ENCODE measurements around the gene MAST2.

DNA sequence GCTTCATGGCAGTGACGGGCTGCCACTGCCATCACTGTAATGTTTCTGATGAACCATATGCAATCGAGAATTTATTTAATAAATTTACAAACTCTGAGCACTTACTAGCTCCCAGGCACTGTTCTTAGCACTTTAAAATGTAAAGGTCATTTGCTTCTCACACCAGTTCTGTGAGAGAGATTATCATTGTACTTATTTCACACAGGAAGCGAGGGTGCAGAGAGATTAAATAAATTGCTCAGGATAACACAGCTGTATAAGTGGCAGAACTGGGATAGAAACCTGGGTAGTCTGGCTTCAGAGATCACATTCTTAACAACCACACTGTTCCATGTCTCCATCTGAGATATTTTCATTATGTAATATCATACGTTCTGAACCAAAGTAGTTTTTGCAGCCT lies 119.9 kb downstream of the MAST2 start:
- TF ChIP-seq, protein P1, sequence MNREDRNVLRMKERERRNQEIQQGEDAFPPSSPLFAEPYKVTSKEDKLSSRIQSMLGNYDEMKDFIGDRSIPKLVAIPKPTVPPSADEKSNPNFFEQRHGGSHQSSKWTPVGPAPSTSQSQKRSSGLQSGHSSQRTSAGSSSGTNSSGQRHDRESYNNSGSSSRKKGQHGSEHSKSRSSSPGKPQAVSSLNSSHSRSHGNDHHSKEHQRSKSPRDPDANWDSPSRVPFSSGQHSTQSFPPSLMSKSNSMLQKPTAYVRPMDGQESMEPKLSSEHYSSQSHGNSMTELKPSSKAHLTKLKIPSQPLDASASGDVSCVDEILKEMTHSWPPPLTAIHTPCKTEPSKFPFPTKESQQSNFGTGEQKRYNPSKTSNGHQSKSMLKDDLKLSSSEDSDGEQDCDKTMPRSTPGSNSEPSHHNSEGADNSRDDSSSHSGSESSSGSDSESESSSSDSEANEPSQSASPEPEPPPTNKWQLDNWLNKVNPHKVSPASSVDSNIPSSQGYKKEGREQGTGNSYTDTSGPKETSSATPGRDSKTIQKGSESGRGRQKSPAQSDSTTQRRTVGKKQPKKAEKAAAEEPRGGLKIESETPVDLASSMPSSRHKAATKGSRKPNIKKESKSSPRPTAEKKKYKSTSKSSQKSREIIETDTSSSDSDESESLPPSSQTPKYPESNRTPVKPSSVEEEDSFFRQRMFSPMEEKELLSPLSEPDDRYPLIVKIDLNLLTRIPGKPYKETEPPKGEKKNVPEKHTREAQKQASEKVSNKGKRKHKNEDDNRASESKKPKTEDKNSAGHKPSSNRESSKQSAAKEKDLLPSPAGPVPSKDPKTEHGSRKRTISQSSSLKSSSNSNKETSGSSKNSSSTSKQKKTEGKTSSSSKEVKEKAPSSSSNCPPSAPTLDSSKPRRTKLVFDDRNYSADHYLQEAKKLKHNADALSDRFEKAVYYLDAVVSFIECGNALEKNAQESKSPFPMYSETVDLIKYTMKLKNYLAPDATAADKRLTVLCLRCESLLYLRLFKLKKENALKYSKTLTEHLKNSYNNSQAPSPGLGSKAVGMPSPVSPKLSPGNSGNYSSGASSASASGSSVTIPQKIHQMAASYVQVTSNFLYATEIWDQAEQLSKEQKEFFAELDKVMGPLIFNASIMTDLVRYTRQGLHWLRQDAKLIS (CRISPR knock-in tag; IDR thresholded peaks at IDR 0.05) = no peak
- TF ChIP-seq, protein P2, sequence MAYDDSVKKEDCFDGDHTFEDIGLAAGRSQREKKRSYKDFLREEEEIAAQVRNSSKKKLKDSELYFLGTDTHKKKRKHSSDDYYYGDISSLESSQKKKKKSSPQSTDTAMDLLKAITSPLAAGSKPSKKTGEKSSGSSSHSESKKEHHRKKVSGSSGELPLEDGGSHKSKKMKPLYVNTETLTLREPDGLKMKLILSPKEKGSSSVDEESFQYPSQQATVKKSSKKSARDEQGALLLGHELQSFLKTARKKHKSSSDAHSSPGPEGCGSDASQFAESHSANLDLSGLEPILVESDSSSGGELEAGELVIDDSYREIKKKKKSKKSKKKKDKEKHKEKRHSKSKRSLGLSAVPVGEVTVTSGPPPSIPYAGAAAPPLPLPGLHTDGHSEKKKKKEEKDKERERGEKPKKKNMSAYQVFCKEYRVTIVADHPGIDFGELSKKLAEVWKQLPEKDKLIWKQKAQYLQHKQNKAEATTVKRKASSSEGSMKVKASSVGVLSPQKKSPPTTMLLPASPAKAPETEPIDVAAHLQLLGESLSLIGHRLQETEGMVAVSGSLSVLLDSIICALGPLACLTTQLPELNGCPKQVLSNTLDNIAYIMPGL (CRISPR knock-in tag; IDR thresholded peaks at IDR 0.05) = no peak
- TF ChIP-seq, protein P3, sequence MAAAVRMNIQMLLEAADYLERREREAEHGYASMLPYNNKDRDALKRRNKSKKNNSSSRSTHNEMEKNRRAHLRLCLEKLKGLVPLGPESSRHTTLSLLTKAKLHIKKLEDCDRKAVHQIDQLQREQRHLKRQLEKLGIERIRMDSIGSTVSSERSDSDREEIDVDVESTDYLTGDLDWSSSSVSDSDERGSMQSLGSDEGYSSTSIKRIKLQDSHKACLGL (CRISPR knock-in tag; IDR thresholded peaks at IDR 0.05; ENCODE audit: borderline replicate concordance, poor library complexity, severe bottlenecking) = no peak
- TF ChIP-seq HDAC8 (tag; IDR thresholded peaks at IDR 0.05) = no peak
- no peak for TF ChIP-seq YY1 (IDR thresholded peaks at IDR 0.05; ENCODE audit: borderline replicate concordance in 1 of 3, control insufficient read depth in 1 of 3, extremely low read depth in 1 of 3, insufficient read depth in 3 of 3, insufficient read length in 1 of 3, insufficient replicate concordance in 2 of 3, low read depth in 1 of 3, low read length in 2 of 3)
- no peak for TF ChIP-seq EP300 (IDR thresholded peaks at IDR 0.05; ENCODE audit: low read length)
- TF ChIP-seq, protein P4, sequence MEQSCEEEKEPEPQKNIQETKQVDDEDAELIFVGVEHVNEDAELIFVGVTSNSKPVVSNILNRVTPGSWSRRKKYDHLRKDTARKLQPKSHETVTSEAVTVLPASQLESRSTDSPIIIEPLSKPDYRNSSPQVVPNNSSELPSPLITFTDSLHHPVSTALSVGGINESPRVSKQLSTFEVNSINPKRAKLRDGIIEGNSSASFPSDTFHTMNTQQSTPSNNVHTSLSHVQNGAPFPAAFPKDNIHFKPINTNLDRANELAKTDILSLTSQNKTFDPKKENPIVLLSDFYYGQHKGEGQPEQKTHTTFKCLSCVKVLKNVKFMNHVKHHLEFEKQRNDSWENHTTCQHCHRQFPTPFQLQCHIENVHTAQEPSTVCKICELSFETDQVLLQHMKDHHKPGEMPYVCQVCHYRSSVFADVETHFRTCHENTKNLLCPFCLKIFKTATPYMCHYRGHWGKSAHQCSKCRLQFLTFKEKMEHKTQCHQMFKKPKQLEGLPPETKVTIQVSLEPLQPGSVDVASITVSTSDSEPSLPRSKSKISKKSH (CRISPR knock-in tag; IDR thresholded peaks at IDR 0.05) = no peak
- TF ChIP-seq, protein P5, sequence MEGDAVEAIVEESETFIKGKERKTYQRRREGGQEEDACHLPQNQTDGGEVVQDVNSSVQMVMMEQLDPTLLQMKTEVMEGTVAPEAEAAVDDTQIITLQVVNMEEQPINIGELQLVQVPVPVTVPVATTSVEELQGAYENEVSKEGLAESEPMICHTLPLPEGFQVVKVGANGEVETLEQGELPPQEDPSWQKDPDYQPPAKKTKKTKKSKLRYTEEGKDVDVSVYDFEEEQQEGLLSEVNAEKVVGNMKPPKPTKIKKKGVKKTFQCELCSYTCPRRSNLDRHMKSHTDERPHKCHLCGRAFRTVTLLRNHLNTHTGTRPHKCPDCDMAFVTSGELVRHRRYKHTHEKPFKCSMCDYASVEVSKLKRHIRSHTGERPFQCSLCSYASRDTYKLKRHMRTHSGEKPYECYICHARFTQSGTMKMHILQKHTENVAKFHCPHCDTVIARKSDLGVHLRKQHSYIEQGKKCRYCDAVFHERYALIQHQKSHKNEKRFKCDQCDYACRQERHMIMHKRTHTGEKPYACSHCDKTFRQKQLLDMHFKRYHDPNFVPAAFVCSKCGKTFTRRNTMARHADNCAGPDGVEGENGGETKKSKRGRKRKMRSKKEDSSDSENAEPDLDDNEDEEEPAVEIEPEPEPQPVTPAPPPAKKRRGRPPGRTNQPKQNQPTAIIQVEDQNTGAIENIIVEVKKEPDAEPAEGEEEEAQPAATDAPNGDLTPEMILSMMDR (IDR thresholded peaks at IDR 0.05 in 2 of 3, conservative IDR thresholded peaks at IDR 0.05 in 1 of 3; ENCODE audit: insufficient read depth in 2 of 3, low read depth in 1 of 3, low read length in 3 of 3) = no peak
- no peak for TF ChIP-seq FOXA1 (IDR thresholded peaks at IDR 0.05; ENCODE audit: borderline replicate concordance)
- no peak for TF ChIP-seq TBP (optimal IDR thresholded peaks at IDR 0.05; ENCODE audit: low read depth, low read length)
- TF ChIP-seq ZFP36 (IDR thresholded peaks at IDR 0.05; ENCODE audit: low read depth, low read length, partially characterized antibody) = no peak
- no peak for TF ChIP-seq MXI1 (IDR thresholded peaks at IDR 0.05; ENCODE audit: low read depth, low read length)
- TF ChIP-seq GTF2F1 (IDR thresholded peaks at IDR 0.05; ENCODE audit: low read depth, low read length) = no peak
